Germinal center (tissue), 1 donor: ENCODE measurements around the gene ZNF730.
"Not testable (repeated sequence)": the region's sequence is repeated elsewhere in the genome, so short reads cannot be mapped to it uniquely, and the experiment has no call there.

Experiments used
- DNase-seq: peaks from one replicate; pipeline ENCODE4 v3.0.0; 2012; ENCODE audit warnings: mixed read lengths, low spot score

The ZNF730 gene

GRCh38 chr19:23116802-23117571, at the start of gene ZNF730:
Gene ZNF730, plus strand, starts transcription at chr19:23117025. Its CDS starts 149 bp downstream, at chr19:23117174.
- DNase-seq: peak; percentile 88

- DNase-seq: peak; percentile 68
Measured at GRCh38 chr19:23070353-23071146, 46.3 kb upstream of the ZNF730 start.

- DNase-seq: peak; percentile 30
Measured at GRCh38 chr19:23071147-23071511, 45.7 kb upstream of the ZNF730 start.

GRCh38 chr19:23075031-23075733, 41.6 kb upstream of the ZNF730 start:
- peak; percentile 72 for DNase-seq

GRCh38 chr19:23077776-23078175, 39.0 kb upstream of the ZNF730 start:
- DNase-seq: not testable (repeated sequence)

- DNase-seq: no peak
Measured at GRCh38 chr19:23093832-23094231, 23.0 kb upstream of the ZNF730 start.

- no peak for DNase-seq
Measured at GRCh38 chr19:23095418-23095817, 21.4 kb upstream of the ZNF730 start.

GRCh38 chr19:23098286-23098685, 18.5 kb upstream of the ZNF730 start:
- DNase-seq: no peak

GRCh38 chr19:23098988-23099387, 17.8 kb upstream of the ZNF730 start:
- no peak for DNase-seq

GRCh38 chr19:23099966-23100365, 16.9 kb upstream of the ZNF730 start:
- DNase-seq: no peak

GRCh38 chr19:23101241-23101640, 15.6 kb upstream of the ZNF730 start:
- DNase-seq: no peak

GRCh38 chr19:23118400-23118799, 1.6 kb downstream of the ZNF730 start:
- no peak for DNase-seq

- DNase-seq: not testable (repeated sequence)
Measured at GRCh38 chr19:23134211-23134610, 17.4 kb downstream of the ZNF730 start.

- DNase-seq: no peak
Measured at GRCh38 chr19:23145617-23146415, 29.0 kb downstream of the ZNF730 start.

GRCh38 chr19:23160766-23161165, 43.9 kb downstream of the ZNF730 start:
- no peak for DNase-seq

- DNase-seq: not testable (repeated sequence)
Measured at GRCh38 chr19:23168286-23168685, 51.5 kb downstream of the ZNF730 start.

GRCh38 chr19:23183251-23183650, 66.4 kb downstream of the ZNF730 start:
- no peak for DNase-seq

- DNase-seq: no peak
Measured at GRCh38 chr19:23190341-23190740, 73.5 kb downstream of the ZNF730 start.
